Femur (tissue), 1 donor: Measurements from ENCODE around the gene TTC28.
"Not testable (repeated sequence)": the region's sequence is repeated elsewhere in the genome, so short reads cannot be mapped to it uniquely, and the experiment has no call there.

Experiments used
- DNase-seq: peaks from one replicate; pipeline ENCODE4 v3.0.0-alpha.2; 2017

Gene TTC28

DNA sequence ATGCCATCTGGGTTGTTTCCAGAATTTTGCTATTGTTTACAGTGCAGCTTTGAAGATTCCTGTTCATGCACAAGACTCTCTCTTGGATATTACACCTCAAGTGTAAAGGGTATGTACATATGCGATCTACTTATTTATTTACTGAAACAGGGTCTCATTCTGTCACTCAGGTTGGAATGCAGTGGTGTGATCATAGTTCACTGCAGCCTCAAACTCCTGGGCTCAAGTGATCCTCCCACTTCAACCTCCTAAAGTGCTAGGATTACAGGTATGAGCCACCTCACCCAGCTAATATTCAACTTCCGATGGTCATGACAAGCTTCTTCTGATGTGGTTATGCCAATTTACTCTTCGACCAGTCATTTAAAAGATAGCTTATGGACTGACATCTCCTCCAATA lies 602.5 kb downstream of the TTC28 start:
- DNase-seq: no peak

DNA sequence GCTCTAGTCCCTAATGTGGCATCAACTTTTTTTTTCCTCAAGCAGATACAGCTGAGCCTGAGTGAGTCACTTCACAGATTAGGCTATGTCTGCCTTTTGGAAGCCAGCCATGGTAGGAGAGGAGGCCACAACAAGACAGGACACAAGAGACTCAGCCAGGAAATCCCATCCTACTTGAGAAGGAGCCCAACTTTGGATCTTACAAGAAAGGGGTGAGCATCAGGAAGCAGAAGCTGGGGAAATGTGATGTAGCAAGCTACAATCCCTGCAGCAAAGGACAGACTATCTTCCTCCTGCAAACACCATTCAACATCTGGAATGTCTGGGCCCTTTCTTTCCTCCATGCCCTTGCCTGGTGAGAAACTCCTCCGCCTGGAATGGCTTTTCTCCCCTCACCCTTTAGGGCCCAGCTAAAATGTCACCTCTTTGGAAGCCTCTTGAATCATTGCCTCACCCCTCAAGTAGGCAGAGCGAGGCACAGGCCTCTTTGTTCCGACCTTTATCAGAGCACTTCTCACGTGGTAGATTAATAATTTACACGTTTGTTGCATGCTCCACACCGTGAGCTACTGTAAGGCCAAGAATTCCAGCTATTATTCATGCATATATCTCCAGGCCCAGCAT lies 604.2 kb downstream of the TTC28 start:
- peak; percentile 63 for DNase-seq

DNA sequence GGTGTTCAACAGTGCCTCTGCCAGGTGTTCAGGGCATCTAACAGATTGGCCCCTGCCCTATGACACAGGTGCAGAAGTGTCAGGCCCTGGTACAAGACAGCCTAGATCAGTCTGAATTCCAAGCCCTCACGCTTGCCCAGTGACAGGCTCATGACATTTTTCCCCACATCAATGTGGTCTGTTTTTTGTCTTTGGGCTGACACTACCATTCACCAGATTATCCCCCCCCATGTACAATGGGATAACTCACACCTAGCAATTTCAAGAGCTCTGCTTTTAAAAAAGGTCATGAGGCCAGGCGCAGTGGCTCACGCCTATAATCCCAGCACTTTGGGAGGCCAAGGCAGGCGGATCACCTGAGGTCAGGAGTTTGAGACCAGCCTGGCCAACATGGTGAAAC lies 605.1 kb downstream of the TTC28 start:
- no peak for DNase-seq

DNA sequence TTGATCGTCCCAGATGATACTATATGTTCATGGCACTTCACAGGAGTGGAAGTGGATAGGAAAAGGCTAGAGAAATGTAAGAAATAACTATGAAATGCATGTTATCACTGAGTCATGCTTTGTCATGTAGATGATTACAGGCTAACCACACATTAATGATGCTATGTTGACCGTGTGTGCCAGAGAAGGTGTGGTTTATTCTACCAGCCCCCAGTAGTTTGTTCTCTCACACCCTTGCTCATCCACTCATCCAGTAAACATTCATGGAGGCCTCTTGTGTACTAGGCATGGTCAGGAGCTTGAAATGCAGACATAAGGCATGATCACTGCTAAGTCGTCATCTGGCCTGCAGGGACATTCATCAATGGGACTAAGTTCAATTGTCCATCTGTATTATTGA lies 607.6 kb downstream of the TTC28 start:
- no peak for DNase-seq

DNA sequence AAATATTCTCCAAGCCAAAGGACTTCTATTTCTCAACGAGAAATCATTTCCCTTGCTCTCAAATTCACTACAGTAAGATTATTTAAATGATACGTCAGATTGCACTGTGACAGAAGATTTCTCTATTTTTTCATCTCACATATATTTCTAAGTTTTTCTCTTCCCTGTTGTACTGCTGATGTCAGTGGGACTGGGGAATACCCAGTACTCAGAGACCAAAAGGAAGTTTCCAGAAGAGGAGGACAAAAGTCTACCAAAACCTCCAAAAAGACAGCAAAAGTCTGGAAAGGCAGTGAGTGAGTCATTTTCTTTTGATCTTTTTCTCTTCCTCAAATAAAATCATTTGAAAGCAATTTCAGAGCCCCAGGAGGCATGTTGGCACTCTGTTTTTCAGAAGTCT lies 610.8 kb downstream of the TTC28 start:
- no peak for DNase-seq

DNA sequence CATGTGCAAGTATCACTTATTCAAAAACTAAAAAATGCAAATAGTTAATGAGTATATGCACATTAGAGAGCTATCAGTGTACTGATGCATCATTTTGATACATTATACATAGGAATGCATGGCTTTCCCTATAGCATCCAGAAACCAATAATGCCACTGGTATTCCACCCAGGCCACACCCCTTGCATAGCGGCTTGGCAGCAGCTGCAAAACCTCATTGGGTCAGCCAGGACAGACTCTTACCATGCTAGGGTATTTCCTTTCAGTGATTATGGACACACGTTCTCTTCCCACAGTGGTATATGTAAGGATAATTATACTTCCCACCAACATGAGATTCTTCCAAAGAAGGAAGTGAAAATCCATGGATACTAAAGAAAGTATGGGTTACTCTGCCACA lies 614.7 kb downstream of the TTC28 start:
- DNase-seq: peak; percentile 78

DNA sequence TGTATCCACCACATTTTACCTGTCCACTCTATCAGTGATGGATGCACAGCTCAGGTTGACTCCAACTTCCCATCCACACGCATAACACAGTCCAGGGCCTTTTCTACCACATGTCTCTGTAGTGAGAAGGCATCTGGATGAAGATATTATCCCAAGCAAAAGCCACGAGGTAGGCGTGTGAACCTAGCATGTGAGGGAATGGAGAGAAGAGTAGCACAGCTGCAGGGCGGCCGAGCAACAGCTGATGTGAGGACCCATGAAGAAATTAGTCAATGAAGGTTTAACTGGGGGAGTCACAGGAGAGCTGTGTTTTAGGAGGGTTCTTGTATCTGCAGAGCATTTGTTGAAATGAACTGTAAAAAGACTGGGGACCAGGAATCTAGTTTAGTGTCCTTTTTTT lies 616.0 kb downstream of the TTC28 start:
- DNase-seq: no peak

DNA sequence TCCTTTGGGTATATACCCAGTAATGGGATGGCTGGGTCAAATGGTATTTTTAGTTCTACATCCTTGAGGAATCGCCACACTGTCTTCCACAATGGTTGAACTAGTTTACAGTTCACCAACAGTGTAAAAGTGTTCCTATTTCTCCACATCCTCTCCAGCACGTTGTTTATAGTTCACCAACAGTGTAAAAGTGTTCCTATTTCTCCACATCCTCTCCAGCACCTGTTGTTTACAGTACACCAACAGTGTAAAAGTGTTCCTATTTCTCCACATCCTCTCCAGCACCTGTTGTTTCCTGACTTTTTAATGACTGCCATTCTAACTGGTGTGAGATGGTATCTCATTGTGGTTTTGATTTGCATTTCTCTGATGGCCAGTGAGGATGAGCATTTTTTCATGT lies 619.0 kb downstream of the TTC28 start:
- DNase-seq: not testable (repeated sequence)

DNA sequence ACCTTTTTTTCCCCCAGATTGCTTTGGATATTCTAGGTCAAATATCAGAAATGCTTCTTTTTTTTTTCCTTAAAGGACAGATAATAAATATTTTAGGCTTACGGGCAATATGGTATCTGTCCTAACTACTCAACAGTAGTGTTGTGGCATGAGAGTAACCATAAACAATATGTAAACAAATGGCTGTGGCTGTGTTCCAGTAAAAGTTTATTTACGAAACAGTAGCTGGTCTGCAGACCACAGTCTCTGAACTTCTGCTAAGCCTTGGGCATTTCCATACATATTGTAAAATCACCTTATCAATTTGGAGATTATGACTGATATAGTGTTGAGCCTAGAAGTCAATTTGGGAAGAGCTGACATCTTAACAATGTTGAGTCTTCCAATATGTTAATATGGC lies 621.6 kb downstream of the TTC28 start:
- no peak for DNase-seq

DNA sequence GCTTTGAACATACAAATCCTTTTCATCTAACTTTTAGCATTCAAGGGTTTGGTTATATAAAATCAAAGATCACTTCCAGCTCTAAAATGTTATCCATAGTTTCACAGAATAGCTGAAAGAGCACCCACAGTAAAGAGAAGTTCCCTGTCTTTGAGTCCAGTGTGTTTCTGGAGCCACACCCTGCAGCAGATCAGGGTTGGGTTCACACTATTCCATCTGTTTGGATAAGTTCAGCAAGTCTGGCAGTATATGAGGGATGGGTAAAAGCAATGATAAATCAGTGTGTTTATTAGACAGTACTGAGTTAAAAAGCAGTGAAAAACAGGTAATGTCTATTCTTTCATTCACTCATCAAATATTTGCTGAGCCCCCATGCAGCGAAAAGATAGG lies 624.8 kb downstream of the TTC28 start:
- no peak for DNase-seq

DNA sequence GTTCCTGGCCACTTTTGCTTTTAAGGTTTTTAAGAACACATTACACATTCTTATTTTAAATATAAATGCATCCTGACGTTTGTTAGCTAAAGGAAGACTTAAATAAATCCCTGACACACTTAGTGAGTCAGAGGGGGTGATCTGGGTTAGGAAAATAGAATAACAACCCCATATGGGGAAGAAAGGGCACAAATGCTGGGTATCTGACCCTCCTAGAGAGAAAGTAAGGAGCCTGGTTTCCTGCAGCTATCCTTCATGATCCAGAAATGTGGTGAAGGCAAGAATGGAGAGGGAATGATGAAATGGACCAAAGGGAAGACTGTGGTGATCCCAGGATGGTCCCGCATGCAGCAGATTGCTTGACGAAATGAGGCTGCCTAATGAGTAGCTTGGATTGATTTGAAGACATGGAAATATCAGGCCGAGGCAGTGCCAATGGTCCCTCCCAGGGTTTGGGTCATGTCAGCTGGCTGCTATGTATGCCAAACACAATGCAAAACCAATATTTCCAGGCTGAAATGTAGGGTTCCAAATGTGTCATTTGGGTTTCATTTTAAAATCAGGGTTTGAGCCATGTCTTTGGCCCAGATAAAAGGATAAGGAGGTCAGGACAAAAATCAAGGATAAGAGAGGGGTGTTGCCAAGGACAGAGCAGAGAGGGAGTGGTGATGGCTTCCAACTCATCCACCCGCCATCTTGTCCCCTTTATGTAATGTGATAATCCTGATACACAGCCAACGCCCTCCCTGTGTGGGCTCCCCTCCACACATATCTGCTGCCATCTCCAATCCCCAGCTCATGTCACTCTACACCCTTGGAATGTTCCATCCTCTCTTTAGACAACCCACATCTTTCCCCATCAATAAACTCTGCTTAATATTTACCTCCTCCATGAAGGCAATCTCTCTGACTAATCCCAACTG lies 625.5 kb downstream of the TTC28 start:
- DNase-seq: no peak

DNA sequence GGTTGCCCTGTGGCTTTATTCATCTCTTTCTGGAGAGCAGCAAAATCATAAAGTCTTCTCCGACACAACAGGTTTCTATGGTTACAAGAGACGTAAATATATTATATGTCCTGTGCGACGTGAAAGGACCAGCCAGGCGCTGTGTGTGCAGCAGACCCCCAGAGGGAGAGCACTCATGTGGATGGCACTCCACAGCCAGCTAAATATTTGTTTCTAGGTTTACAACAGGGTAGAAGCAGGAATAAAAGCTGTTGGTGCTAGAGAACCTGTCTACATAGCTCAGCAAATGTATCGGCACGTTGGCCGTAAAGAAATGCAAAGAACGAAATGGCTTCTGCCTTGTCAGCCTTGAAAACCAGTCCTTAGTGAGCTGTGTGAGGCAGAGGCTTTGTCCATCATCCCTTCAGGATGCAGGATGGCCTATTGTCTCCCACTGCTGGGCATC lies 626.8 kb downstream of the TTC28 start:
- no peak for DNase-seq

DNA sequence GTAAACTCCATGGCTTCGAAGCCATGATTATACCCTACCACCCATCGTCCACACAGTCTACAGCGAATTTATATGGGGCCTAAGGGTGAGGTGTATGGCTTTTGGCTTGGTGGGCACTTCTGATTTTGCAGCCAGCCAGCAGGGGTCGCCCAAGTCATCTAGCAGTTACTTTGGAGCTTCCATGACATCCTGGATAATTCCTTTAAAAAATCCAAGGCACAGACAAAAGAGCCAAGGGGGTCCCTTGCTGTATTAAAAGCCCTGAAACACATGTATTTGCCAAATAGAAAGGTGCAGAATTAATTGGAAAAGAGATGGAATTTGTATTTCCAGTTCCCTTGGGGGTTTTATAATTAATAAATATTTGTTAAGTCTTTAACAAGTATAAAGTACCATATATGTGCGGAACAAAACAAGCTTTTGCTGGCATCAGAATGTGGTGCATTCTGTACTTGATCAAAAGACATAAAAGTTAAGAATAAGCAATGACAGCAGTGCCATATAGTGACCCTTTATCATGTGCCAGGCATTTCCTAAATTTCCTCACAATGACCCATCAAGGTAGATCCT lies 627.8 kb downstream of the TTC28 start:
- DNase-seq: peak; percentile 81

DNA sequence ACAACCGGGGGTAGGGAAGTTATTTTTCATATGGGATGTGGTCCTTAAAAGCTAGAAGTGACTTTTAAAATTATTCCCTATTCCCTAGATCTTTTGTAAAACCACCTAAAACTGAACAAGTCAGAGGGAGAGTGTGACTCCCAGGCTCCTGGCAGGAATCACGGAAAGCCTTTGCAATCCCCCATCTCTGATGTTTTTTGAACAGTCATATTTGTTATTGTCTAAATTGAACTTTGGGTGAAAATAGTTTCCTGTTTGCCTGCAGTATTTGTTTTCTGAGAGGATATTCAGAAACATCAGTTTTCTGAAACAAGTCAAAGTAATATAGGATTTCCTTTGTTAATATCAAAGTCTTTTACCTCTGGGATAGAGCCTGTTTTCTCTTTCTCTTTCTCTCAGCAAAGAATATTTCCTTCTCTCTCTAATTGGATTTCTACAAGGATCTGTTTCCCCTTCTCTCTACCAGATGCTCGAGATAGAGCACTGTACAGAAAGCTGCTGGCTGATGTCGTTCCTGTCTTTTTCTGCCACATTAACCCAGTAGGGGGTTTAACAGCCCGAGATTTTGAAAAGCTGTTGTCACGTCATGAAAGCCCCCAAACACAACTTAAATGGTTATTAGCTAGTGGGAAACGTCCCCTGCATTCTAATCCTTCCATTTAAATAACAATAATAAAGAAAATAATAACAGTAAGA lies 628.4 kb downstream of the TTC28 start:
- DNase-seq: no peak

DNA sequence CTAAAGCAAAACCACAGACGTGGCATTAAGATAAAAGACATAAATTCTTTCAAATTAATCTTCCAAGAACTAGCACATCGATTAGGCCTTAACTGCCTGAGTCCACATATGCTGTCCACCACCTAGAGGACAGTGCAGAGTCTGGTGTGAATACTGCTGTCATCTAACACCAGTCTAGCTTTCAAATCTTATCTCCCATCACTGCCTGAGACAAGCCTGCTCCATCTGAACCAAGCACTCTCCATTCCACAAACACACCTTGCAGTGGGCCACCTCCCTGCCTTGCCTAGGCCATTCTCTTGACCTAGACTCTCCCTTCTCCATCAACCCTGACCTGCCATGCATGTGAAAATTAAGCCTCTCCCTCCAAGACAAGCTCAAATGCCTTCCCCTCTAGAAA lies 631.1 kb downstream of the TTC28 start:
- no peak for DNase-seq

DNA sequence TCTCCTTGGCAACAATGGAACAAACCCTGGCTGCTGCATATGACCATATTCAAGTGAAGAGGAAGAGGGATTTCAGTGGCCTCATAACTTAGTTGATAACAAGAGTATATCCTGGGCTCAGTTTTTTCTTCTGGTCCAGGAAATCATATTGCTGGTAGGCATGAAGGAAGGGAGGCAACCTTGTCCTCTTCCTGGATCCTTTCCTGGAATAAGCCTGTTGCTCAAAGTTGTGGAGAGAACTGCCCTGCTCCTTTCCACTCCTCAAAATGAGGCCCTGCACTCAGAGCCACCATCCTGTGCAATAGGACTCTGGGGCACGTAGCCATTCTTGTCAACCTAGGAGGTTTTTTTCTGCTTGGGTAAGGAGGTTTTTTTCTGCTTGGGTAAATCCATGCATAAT lies 631.9 kb downstream of the TTC28 start:
- no peak for DNase-seq

DNA sequence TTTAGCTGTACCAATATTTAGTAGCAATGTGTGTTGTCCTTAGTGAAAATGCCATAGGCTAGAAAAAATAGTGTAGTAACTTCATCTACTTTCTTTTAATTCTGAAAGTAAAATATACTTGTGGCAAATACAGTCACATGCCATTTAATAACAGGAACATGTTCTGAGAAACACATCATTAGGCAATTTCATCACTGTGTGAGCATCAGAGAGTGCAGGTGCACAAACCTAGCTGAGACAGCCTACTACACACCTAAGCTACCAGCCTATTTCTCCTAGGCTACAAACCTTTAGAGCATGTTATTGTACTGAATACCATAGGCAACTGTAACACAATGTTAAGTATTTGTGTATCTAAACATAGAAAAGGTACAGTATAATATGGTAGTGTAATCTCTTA lies 633.5 kb downstream of the TTC28 start:
- no peak for DNase-seq

DNA sequence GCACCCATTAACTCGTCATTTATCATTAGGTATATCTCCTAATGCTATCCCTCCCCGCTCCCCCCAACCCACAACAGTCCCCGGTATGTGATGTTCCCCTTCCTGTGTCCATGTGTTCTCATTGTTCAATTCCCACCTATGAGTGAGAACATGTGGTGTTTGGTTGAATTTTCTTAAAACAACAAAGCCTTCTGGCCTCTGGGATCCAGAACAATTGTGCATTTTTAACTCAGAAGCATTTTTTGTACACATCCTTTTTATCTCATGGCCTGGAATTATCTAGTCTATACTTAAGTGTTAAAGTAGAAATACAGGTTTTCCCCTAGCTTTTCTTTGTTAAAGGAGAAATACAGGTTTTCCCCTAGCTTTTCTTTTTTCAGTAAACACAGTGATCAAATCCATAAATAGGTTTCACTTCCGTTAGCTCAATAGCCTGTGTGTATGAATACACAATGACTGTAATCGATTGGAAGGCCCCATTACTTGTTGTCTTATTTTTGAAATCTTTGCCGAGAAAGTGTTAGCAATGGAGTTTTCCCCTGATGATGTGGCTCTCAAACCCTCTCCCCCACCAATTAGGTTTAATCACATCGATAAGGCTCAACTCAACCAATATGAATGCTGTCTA lies 635.0 kb downstream of the TTC28 start:
- DNase-seq: no peak

DNA sequence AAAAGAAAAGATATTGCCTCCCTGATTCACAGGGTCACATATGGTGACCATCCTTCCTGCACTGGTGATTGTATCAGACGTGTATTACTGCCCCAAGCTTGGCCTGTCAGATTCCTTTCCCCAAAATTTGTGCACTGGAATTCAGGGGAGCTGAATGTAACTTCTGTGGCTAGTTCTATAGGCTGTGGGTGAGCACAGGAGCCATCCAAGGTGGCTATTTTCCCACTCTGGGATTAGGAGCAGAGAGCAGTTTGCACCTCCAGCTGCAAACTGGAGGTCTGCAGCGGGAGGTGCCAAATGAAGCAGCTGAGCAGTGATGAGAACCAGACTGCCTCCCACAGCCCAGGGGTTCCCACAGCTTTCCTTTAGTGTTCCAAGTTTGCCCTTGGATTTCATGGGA lies 636.4 kb downstream of the TTC28 start:
- no peak for DNase-seq

DNA sequence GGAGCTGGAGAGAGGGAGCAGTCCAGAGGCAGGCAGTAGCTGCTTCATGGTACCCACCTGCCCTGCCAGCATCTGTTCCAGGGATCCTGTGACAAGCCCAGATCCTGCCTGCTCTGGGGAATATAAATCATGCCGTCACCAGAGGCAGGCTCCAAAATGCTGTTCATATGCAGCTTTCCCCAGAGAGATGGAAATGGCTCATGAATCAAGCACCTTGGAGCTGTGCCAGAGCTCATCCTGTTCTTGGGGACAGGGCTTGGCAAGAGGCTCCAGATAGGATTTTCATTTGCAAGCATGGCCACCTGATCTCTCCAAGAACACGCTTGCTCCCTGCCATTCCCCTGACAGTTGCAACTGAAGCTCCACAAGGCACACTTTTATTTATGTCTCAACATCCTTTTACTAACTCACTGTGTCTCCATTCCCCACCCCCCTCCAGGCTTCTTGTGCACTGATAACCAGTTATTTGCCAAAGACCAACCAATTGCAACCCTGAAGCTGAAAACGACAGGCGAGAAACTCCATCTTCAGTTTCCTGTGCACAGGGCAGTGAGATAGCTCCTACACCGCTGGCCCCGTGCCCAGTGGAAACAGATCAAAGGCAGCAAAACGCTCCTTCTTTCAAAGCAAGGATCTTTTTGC lies 644.8 kb downstream of the TTC28 start:
- DNase-seq: peak; percentile 82

DNA sequence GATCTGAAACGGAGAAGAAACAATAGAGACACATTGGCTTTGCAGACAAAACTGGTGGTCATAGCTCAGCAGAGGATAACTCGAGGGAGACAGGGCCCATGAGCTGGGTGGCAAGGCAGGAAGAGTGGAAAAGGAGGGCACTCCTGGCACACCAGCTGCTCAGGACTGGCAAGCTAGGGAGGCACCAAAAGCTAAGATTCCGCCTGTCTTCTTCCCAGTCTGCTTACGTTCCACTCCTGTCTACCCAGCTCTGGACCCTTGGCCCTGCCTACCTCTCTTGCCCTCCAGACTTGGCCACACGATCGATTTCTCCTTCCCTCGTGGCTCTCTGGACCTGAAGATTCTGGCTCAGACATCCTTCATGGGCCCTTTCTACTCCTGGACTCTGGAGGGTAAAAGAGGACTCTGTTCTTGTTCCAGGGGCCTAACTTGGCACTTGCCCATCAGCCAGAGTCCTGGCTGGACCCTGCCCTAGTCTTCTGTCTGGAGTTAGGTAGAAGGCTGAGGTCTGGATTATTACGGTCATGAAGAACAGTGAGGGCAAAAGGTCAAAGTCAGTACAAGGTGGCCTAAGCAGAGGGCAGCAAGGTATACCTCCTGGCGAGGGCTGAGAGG lies 645.4 kb downstream of the TTC28 start:
- DNase-seq: no peak

DNA sequence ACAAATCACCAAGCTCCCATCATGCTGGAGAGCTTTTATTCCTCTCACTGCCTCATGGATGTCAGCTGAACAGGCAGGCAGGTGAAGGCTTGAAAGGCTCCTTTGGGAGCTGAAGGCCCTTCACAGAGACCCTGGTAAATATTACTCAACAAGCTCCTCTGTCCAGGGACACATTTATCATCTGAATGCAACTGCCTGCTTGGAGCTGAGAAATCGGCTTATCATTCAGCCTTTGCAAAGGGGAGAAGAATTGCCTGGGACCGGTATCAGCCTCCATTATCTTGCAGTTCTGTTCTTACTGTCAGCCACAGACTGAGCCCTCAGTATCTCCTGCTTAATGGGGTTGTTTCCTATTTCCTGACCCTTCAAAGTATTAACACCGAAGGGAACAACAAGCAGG lies 646.8 kb downstream of the TTC28 start:
- DNase-seq: no peak
